Psoas muscle (tissue), 8 donors: ENCODE measurements around the gene PDE10A. TPM values are rescaled to one million over a fixed set of nuclear protein-coding genes. Genes with fewer than 3 reads are reported as not detected.

ENCODE experiments used
- ATAC-seq, 4 donors: fragments of 200-7000 bp; cut with Tn5 transposase; one replicate each; pipeline ENCODE4 v1.9.1; 2020; ENCODE audit warnings: moderate library complexity in 3 of 4, mild to moderate bottlenecking in 2 of 4
- DNase-seq, 2 donors: peaks; one replicate each; pipeline ENCODE4 v3.0.0-alpha.2; 2020
- H3K27ac ChIP-seq: fragments of 200-600 bp; one replicate; pipeline ENCODE4 v1.8.0; 2022
- H3K27me3 ChIP-seq, 3 donors: fragments of 200-600 bp in 1 of 3; one replicate each; pipeline versions ENCODE4 v1.6.1 to v1.8.0; 2013 to 2022; ENCODE audit warnings: low read length in 2 of 3, mild to moderate bottlenecking in 2 of 3, moderate library complexity in 1 of 3; ENCODE audit not compliant: insufficient read depth in 3 of 3
- H3K36me3 ChIP-seq, 2 donors: fragments of 200-600 bp in 1 of 2; one replicate each; pipeline versions ENCODE4 v1.6.1 to v1.8.0; 2013 to 2022; ENCODE audit warnings: low read depth in 1 of 2, mild to moderate bottlenecking in 1 of 2, moderate library complexity in 1 of 2; ENCODE audit not compliant: insufficient read depth in 1 of 2
- H3K4me1 ChIP-seq: fragments of 200-600 bp; one replicate; pipeline ENCODE4 v1.8.0; 2022
- H3K4me3 ChIP-seq: fragments of 200-600 bp; one replicate; pipeline ENCODE4 v1.8.0; 2022; ENCODE audit warnings: mild to moderate bottlenecking
- H3K9me3 ChIP-seq: fragments of 200-600 bp; one replicate; pipeline ENCODE4 v1.8.0; 2022
- CTCF ChIP-seq: fragments of 200-600 bp; IDR thresholded peaks from one replicate; pipeline ENCODE4 v1.8.0; 2022; ENCODE audit warnings: antibody characterized with exemption
- WGBS, 3 donors: extraction: QIAGEN DNeasy Blood & Tissue Kit; methylation state at CpG; one replicate each; pipeline versions ENCODE4 v1.1.6 to v1.1.7; 2013; 5-methylcytosine and 5-hydroxymethylcytosine counted together
- intact Hi-C, 2 donors: fragments of 100-400 bp; cut with DNase I; formaldehyde crosslinking; loops; one replicate each; pipeline versions ENCODE4 v1.11.0 to v1.14.2; 2022
- polyA plus RNA-seq, 3 donors: library from polyadenylated mRNA; stranded (reverse); fragments of 200-250 nt; gene quantifications; one replicate each; pipeline ENCODE4 v1.2.3, GENCODE V29; 2013
- total RNA-seq, 4 donors: library from RNA; stranded (reverse); fragmentation: NEBNext Ultra II Directional in 2 of 4; extraction: Animal tissue kit (Norgen Biotek cat#: 25700) in 2 of 4; gene quantifications; one replicate each; pipeline versions ENCODE4 v1.2.1 to v1.2.4, GENCODE V29; 2021 to 2023
- donor health status: healthy with polysubstance abuse.
- donor health status: DM: no; HTN: no; CAD: no; lungs with moderate emphysema.
- donor health status: Bipolar disorder and iron deficiency.
- donor health status: healthy.
- donor health status: DM: yes; HTN: yes; CAD: no.
- donor health status: DM: no; HTN: no; CAD: no.
- donor health status: DM: no; HTN: no; CAD: no.
- donor health status: DM: yes; HTN: yes; CAD: no.

The PDE10A gene
- total and polyA plus RNA-seq, 7 donors: 0.74 to 3.6 (median 1.1) TPM

- peaks cover 0 to 5% (median 0%) of the 10 kb centered on the region in 3 donors for H3K27me3 ChIP-seq
- H3K4me1 ChIP-seq: no peaks in the 10 kb centered on the region
- no peaks in the 10 kb centered on the region for H3K36me3 ChIP-seq
- intact Hi-C loops: no loop called here
- no peak for TF ChIP-seq CTCF
- H3K4me3 ChIP-seq: no peak overlapping the region
- H3K9me3 ChIP-seq: no peaks in the 10 kb centered on the region
- ATAC-seq (no peak), DNase-seq (no peak)
- no peak overlapping the region for H3K27ac ChIP-seq
- 42 to 67% (median 47%) methylated on average over 6 of the region's 6 CpGs for WGBS, 3 donors
These were observed 17.1 kb downstream of the PDE10A start for GRCh38 chr6:165645919-165646318.

GRCh38 chr6:165644586-165645266, 18.3 kb downstream of the PDE10A start:
- Histone ChIP-seq H3K4me3 (no peak overlapping the region), H3K4me1 (no peaks in the 10 kb centered on the region), H3K27me3 (peaks cover 0 to 5% (median 0%) of the 10 kb centered on the region in 3 donors), H3K27ac (no peak overlapping the region), H3K36me3 (no peaks in the 10 kb centered on the region), H3K9me3 (no peaks in the 10 kb centered on the region)
- no peak for TF ChIP-seq CTCF
- DNase-seq (no peak), ATAC-seq (no peak)
- WGBS, 3 donors: 85 to 91% (median 88%) methylated on average over 15 of the region's 15 CpGs
- intact Hi-C loops: no loop called here

- Histone ChIP-seq H3K4me1 (no peaks in the 10 kb centered on the region), H3K27ac (no peak overlapping the region), H3K4me3 (no peak overlapping the region), H3K9me3 (no peaks in the 10 kb centered on the region), H3K27me3 (peaks cover 0 to 5% (median 0%) of the 10 kb centered on the region in 3 donors), H3K36me3 (no peaks in the 10 kb centered on the region)
- ATAC-seq: no peak
- TF ChIP-seq CTCF: no peak
- intact Hi-C loops: no loop called here
- DNase-seq: no peak
- 79 to 82% (median 80%) methylated on average over 3 of the region's 3 CpGs for WGBS, 3 donors
These were observed 20.0 kb downstream of the PDE10A start for GRCh38 chr6:165643015-165643414.

- no peaks in the 10 kb centered on the region for H3K4me1 ChIP-seq
- WGBS, 3 donors: 26 to 43% (median 35%) methylated on average over 15 of the region's 15 CpGs
These were observed 21.3 kb downstream of the PDE10A start for GRCh38 chr6:165641672-165642156.

More at GRCh38 chr6:165641672-165642156, 21.3 kb downstream of the PDE10A start:
- H3K36me3 ChIP-seq: no peaks in the 10 kb centered on the region
- DNase-seq: no peak
- no peaks in the 10 kb centered on the region for H3K9me3 ChIP-seq
- TF ChIP-seq CTCF: no peak
- intact Hi-C loops: no loop called here
- no peak overlapping the region for H3K4me3 ChIP-seq
- no peak for ATAC-seq
- H3K27me3 ChIP-seq: peaks cover 0 to 5% (median 0%) of the 10 kb centered on the region in 3 donors
- no peak overlapping the region for H3K27ac ChIP-seq
